Peyer's patch (tissue), 4 donors: ENCODE results near the gene ANKRD34C. TPM values are rescaled to one million over a fixed set of nuclear protein-coding genes. Genes with fewer than 3 reads are reported as not detected.
A peak's percentile ranks its signal among the peaks of the same experiment; 100 is the strongest.

Experiments used
- DNase-seq, 3 donors: peaks; one replicate each; pipeline ENCODE4 v3.0.0-alpha.2; 2017 to 2019
- H3K27ac ChIP-seq, 4 donors: fragments of 200-600 bp; sonication (generic); one replicate each; pipeline ENCODE4 v1.5.1; 2016 to 2019
- H3K27me3 ChIP-seq, 2 donors: fragments of 200-600 bp; sonication (generic); one replicate each; pipeline ENCODE4 v1.5.1; 2019
- H3K36me3 ChIP-seq, 3 donors: fragments of 200-600 bp; sonication (generic); one replicate each; pipeline ENCODE4 v1.5.1; 2016 to 2019
- H3K4me1 ChIP-seq, 4 donors: fragments of 200-600 bp; sonication (generic); one replicate each; pipeline ENCODE4 v1.5.1; 2016 to 2019
- H3K4me3 ChIP-seq, 4 donors: fragments of 200-600 bp; sonication (generic); 1 replicate in 3 of 4; 2 replicates in 1 of 4; pipeline ENCODE4 v1.5.1; 2016 to 2019; ENCODE audit warnings: mild to moderate bottlenecking in 1 of 4
- H3K9me3 ChIP-seq, 4 donors: fragments of 200-600 bp; sonication (generic); one replicate each; pipeline ENCODE4 v1.5.1; 2016 to 2019; ENCODE audit warnings: mild to moderate bottlenecking in 1 of 4
- CTCF ChIP-seq, 6 experiments: fragments of 450-650 bp in 4 of 6; fragments of 200-600 bp in 2 of 6; sonication (generic) in 1 of 6; IDR thresholded peaks; one replicate each; pipeline ENCODE4 v1.5.1; 2017 to 2019; ENCODE audit warnings: antibody characterized with exemption in 6 of 6, mild to moderate bottlenecking in 3 of 6, moderate library complexity in 1 of 6
- POLR2A ChIP-seq, 2 donors: fragments of 450-650 bp; IDR thresholded peaks; one replicate each; pipeline ENCODE4 v1.5.1; 2017; ENCODE audit warnings: antibody characterized with exemption in 2 of 2, mild to moderate bottlenecking in 2 of 2, moderate library complexity in 2 of 2
- total RNA-seq, 4 donors: library from RNA; depleted of rRNA; stranded (reverse); fragments of >200 nt; gene quantifications; one replicate each; pipeline ENCODE4 v1.1.0, GENCODE V29; 2016

Gene ANKRD34C
- total RNA-seq, 4 donors from 2014 or later = not detected

- Histone ChIP-seq H3K4me1 (no peaks in the 10 kb centered on the region), H3K4me3 (no peak overlapping the region), H3K36me3 (no peaks in the 10 kb centered on the region), H3K9me3 (no peaks in the 10 kb centered on the region), H3K27ac (no peak overlapping the region), H3K27me3 (no peaks in the 10 kb centered on the region)
- TF ChIP-seq CTCF (IDR thresholded peaks at IDR 0.05) (no peak), POLR2A (IDR thresholded peaks at IDR 0.05) (no peak)
- DNase-seq = no peak
These were observed 16.8 kb downstream of the ANKRD34C start for GRCh38 chr15:79299126-79299840.

GRCh38 chr15:79299841-79300235 is 17.3 kb downstream of the ANKRD34C start:
- TF ChIP-seq POLR2A (IDR thresholded peaks at IDR 0.05) (no peak), CTCF (IDR thresholded peaks at IDR 0.05) (no peak)
- H3K27me3 ChIP-seq = no peaks in the 10 kb centered on the region
- no peak for DNase-seq
- no peaks in the 10 kb centered on the region for H3K9me3 ChIP-seq
- no peak overlapping the region for H3K4me3 ChIP-seq
- no peaks in the 10 kb centered on the region for H3K36me3 ChIP-seq
- no peak overlapping the region for H3K27ac ChIP-seq
- H3K4me1 ChIP-seq = no peaks in the 10 kb centered on the region

- TF ChIP-seq CTCF (IDR thresholded peaks at IDR 0.05) (no peak), POLR2A (IDR thresholded peaks at IDR 0.05) (no peak)
- Histone ChIP-seq H3K27ac (no peak overlapping the region), H3K36me3 (no peaks in the 10 kb centered on the region), H3K4me1 (peaks cover 0 to 10% (median 5%) of the 10 kb centered on the region in 4 donors), H3K4me3 (no peak overlapping the region), H3K9me3 (no peaks in the 10 kb centered on the region), H3K27me3 (no peaks in the 10 kb centered on the region)
- DNase-seq = no peak
These were observed 24.7 kb downstream of the ANKRD34C start for GRCh38 chr15:79307251-79307650.

GRCh38 chr15:79308874-79309273 is 26.4 kb downstream of the ANKRD34C start:
- no peak for DNase-seq
- Histone ChIP-seq H3K4me3 (no peak overlapping the region), H3K27ac (no peak overlapping the region), H3K36me3 (peaks cover 0 to 3% (median 0%) of the 10 kb centered on the region in 3 donors), H3K4me1 (peaks cover 0 to 13% (median 6%) of the 10 kb centered on the region in 4 donors), H3K27me3 (no peaks in the 10 kb centered on the region), H3K9me3 (no peaks in the 10 kb centered on the region)
- TF ChIP-seq POLR2A (IDR thresholded peaks at IDR 0.05) (no peak), CTCF (IDR thresholded peaks at IDR 0.05) (no peak)

- H3K4me3 ChIP-seq = peak overlapping the region; percentile 67 to 86 (median 73)
These were observed 28.1 kb downstream of the ANKRD34C start for GRCh38 chr15:79310612-79310984.

More at GRCh38 chr15:79310612-79310984, 28.1 kb downstream of the ANKRD34C start:
- H3K27ac ChIP-seq = peak overlapping the region in 1 of 4 donors; percentile 71
- TF ChIP-seq CTCF (IDR thresholded peaks at IDR 0.05) (no peak), POLR2A (IDR thresholded peaks at IDR 0.05) (no peak)
- no peaks in the 10 kb centered on the region for H3K9me3 ChIP-seq
- DNase-seq = no peak
- peaks cover 0 to 13% (median 6%) of the 10 kb centered on the region in 4 donors for H3K4me1 ChIP-seq
- peaks cover 0 to 20% (median 0%) of the 10 kb centered on the region in 3 donors for H3K36me3 ChIP-seq
- no peaks in the 10 kb centered on the region for H3K27me3 ChIP-seq
